ENCODE data around the gene SPRED2.

The SPRED2 gene

DNA sequence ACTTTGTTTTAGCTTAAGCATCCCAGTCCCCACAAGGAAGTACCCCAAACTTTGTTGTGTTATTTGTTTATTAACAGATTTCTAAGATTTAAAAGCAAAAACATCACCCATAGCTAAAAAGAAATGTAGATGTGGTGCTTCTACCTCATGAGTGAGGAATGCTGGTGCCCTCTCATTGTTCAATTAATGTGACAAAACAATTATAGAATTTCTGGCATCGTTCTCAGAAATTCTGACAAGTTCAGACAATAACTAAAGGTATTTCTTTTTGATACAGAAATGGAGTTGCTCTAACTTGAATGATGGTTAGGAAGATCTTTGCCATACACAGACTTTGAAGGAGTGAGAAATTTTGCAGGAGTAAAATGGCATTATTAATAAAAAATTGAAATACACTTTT, 42.9 kb downstream of the SPRED2 start:
- Histone ChIP-seq H4K20me1 (peaks cover 83 to 100% (median 99%) of the 10 kb centered on the region in 11 experiments), H3K27ac (no peak overlapping the region), H3K9ac (no peak overlapping the region), H3K9me3 (replicated peaks in 1 of 11) (no peaks in the 10 kb centered on the region), H3K4me3 (no peak overlapping the region), H3K4me1 (peaks cover 46 to 73% (median 59%) of the 10 kb centered on the region in 10 experiments), H3K4me2 (peak overlapping the region in 6 of 11 experiments; percentile 2 to 66 (median 20); a peak in 7 of 22 replicates), H3K36me3 (peaks cover 0 to 5% (median 0%) of the 10 kb centered on the region in 11 experiments; a peak in 1 of 22 replicates), H3K27me3 (no peaks in the 10 kb centered on the region)
- no peak for TF ChIP-seq Cebpa-rat (IDR thresholded peaks at IDR 0.05)

DNA sequence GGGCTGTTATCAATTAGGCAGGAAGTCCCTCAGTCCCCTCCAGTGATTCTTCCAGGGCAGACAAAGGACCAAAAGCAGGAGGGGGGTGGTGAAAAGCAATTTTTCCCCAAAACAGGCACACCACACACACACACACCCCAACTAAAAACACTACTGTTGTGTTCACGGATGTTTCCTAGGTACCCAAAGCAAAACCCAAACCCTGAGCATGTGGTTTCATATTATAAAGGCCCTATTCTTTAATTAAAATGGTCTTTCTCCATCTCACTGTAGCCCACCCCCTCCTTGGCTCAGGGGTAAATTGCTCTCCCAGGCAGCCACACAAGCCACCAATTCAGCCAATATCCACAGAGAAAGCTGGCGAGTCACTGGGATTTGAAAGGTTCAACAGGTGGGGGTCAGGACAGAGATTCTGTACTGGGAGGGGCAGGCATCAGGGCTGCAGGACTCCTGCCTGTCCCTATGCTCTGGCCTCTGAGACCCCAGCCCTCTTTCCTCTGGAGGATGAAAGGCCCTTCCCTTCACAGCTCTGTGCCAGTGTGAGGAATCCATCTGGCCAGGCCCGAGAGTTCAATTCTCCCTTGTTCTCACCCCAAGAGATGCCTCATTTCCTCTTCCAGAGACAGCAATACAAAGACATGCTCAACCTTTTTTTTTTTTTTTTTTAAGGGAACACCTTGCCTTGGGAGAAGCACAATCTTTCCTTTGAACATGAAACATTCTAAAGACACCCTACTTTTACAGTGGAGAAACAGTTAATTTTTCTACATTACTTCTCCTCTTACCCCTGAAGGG, 43.6 kb downstream of the SPRED2 start:
- no peaks in the 10 kb centered on the region for H3K27me3 ChIP-seq
- H3K4me3 ChIP-seq, result no peak overlapping the region
- peaks cover 83 to 100% (median 99%) of the 10 kb centered on the region in 11 experiments for H4K20me1 ChIP-seq
- H3K36me3 ChIP-seq, result peaks cover 0 to 5% (median 0%) of the 10 kb centered on the region in 11 experiments; a peak in 1 of 22 replicates
- peaks cover 48 to 74% (median 62%) of the 10 kb centered on the region in 10 experiments for H3K4me1 ChIP-seq
- no peak overlapping the region for H3K9ac ChIP-seq
- TF ChIP-seq Cebpa-rat (IDR thresholded peaks at IDR 0.05), result no peak
- peak overlapping the region in 9 of 11 experiments; percentile 2 to 43 (median 22); a peak in 10 of 22 replicates for H3K4me2 ChIP-seq
- no peaks in the 10 kb centered on the region for H3K9me3 ChIP-seq (replicated peaks in 1 of 11)
- H3K27ac ChIP-seq, result no peak overlapping the region

GRCh38 chr2:65388051-65388531, 44.3 kb downstream of the SPRED2 start:
- Histone ChIP-seq H3K4me3 (no peak overlapping the region), H3K9me3 (replicated peaks in 1 of 11) (no peaks in the 10 kb centered on the region), H3K4me1 (peaks cover 56 to 81% (median 69%) of the 10 kb centered on the region in 10 experiments), H3K27me3 (no peaks in the 10 kb centered on the region), H4K20me1 (peaks cover 83 to 100% (median 99%) of the 10 kb centered on the region in 11 experiments), H3K4me2 (no peak overlapping the region; a peak in 1 of 22 replicates), H3K36me3 (peaks cover 0 to 5% (median 0%) of the 10 kb centered on the region in 11 experiments; a peak in 1 of 22 replicates), H3K27ac (no peak overlapping the region), H3K9ac (no peak overlapping the region)
- no peak for TF ChIP-seq Cebpa-rat (IDR thresholded peaks at IDR 0.05)

DNA sequence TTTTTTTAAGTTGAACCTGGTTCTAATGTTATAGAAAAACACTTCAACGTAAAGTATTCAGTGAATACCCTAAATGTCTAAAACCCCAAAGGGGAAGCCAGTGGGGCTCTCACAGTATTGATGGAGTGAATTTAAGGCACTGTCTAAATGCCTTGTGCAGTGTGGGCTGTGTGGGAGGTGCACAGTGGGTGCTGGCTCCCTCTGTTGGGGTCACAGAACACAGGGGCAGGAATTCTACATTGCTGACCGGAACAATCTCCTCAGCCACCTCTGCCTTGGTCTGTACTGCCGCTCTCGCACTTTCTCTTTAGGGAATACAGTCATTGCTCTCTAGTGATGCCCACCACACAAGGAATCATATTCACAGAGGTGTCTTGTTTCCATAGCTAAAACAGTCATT, 45.4 kb downstream of the SPRED2 start:
- Histone ChIP-seq H3K9me3 (replicated peaks in 1 of 11) (no peaks in the 10 kb centered on the region), H3K36me3 (peaks cover 0 to 5% (median 0%) of the 10 kb centered on the region in 11 experiments; a peak in 1 of 22 replicates), H3K9ac (no peak overlapping the region), H3K4me1 (peaks cover 66 to 82% (median 75%) of the 10 kb centered on the region in 10 experiments), H3K4me3 (no peak overlapping the region), H3K27me3 (no peaks in the 10 kb centered on the region), H4K20me1 (peaks cover 83 to 100% (median 99%) of the 10 kb centered on the region in 11 experiments), H3K27ac (no peak overlapping the region), H3K4me2 (peak overlapping the region in 4 of 11 experiments; percentile 87 to 95 (median 90); a peak in 6 of 22 replicates)
- TF ChIP-seq Cebpa-rat (IDR thresholded peaks at IDR 0.05), result no peak

GRCh38 chr2:65386344-65386743, 46.1 kb downstream of the SPRED2 start:
- Histone ChIP-seq H3K4me3 (no peak overlapping the region), H3K9ac (no peak overlapping the region), H3K27ac (no peak overlapping the region), H3K36me3 (peaks cover 0 to 9% (median 4%) of the 10 kb centered on the region in 11 experiments; a peak in 4 of 22 replicates), H3K9me3 (replicated peaks in 1 of 11) (no peaks in the 10 kb centered on the region), H4K20me1 (peaks cover 86 to 100% (median 100%) of the 10 kb centered on the region in 11 experiments), H3K4me2 (peak overlapping the region in 9 of 11 experiments; percentile 69 to 95 (median 89); a peak in 16 of 22 replicates), H3K4me1 (peaks cover 73 to 87% (median 81%) of the 10 kb centered on the region in 10 experiments), H3K27me3 (no peaks in the 10 kb centered on the region)
- no peak for TF ChIP-seq Cebpa-rat (IDR thresholded peaks at IDR 0.05)

DNA sequence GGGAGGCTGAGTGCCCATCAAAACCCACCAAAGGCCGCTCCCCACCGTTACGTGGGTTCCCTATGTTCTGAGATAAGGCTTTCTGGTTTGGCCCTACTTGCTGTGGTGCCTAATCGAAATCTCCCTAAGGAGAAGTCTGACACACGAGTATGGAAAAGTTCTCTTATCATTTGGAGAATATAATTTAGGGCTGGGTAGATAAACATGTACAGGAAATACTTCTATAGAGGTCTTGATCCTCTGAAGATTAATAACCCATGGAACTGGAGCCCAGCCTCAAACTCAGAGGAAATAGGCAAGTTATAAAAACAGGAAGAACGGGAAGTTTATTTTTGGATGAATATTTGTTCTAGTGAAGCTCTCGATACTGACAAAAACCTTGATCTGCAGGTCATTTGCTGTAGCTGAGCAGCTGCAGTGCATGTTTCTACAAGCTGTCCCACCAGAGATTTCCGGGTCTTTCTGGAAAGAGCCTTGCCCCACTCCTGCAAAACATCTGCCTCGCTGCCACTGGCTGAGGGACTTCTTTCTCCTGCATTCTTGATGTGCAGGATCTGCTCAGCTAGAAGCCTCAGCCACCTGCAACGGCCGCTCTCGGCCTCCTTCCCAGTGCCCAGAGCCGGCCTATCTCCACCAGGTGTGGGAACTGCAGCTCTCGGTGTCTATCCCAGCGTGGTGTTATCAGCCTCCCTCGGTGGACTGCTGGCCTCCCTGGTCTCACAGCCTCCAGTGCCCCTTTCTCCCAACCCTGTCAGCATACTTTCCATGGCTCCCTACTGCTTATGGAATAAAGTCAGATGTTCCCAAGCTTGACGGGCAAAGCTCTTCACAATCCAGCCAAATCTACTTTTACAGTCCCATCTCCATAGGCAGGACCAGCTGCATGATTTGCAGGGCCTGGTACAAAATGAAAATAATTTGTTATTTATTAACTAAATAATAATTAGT, 48.6 kb downstream of the SPRED2 start:
- H3K4me2 ChIP-seq, result peak overlapping the region; percentile 69 to 95 (median 89)

GRCh38 chr2:65382776-65383357, 49.5 kb downstream of the SPRED2 start:
- Histone ChIP-seq H4K20me1 (peaks cover 79 to 100% (median 98%) of the 10 kb centered on the region in 11 experiments), H3K4me2 (peak overlapping the region; percentile 69 to 95 (median 89)), H3K27me3 (no peaks in the 10 kb centered on the region), H3K9me3 (replicated peaks in 1 of 11) (no peaks in the 10 kb centered on the region), H3K4me1 (peaks cover 75 to 95% (median 88%) of the 10 kb centered on the region in 10 experiments), H3K9ac (peak overlapping the region in 9 of 11 experiments; percentile 5 to 53 (median 26); a peak in 14 of 22 replicates), H3K27ac (peak overlapping the region in 9 of 11 experiments; percentile 1 to 58 (median 50); a peak in 16 of 22 replicates), H3K36me3 (peaks cover 0 to 17% (median 5%) of the 10 kb centered on the region in 11 experiments; a peak in 8 of 22 replicates), H3K4me3 (peak overlapping the region in 5 of 10 experiments; percentile 10 to 41 (median 17); a peak in 8 of 20 replicates)
- TF ChIP-seq Cebpa-rat (IDR thresholded peaks at IDR 0.05), result no peak

More for the DNA sequence above, 48.6 kb downstream of the SPRED2 start:
- H3K27me3 ChIP-seq, result no peaks in the 10 kb centered on the region
- H3K4me3 ChIP-seq, result peak overlapping the region in 3 of 10 experiments; percentile 17 to 41 (median 24); a peak in 6 of 20 replicates
- peaks cover 67 to 94% (median 81%) of the 10 kb centered on the region in 10 experiments for H3K4me1 ChIP-seq
- peak overlapping the region in 9 of 11 experiments; percentile 5 to 53 (median 26); a peak in 13 of 22 replicates for H3K9ac ChIP-seq
- H4K20me1 ChIP-seq, result peaks cover 82 to 100% (median 98%) of the 10 kb centered on the region in 11 experiments
- peak overlapping the region in 9 of 11 experiments; percentile 1 to 58 (median 50); a peak in 14 of 22 replicates for H3K27ac ChIP-seq
- no peaks in the 10 kb centered on the region for H3K9me3 ChIP-seq (replicated peaks in 1 of 11)
- H3K36me3 ChIP-seq, result peaks cover 0 to 22% (median 6%) of the 10 kb centered on the region in 11 experiments; a peak in 9 of 22 replicates
- TF ChIP-seq Cebpa-rat (IDR thresholded peaks at IDR 0.05), result no peak

All from BLaER1 treated with 17β-estradiol and CSF1 and Interleukin-3, amounts not matched to agents 10 nM and 100 nM (cell line).